ENCODE results near the gene BRINP1.

BRINP1 gene

GRCh38 chr9:119368681-119369581, at the start of gene BRINP1:
TSS of gene BRINP1 (minus strand) at chr9:119369435. CDS start at chr9:119313355, 56,080 bp downstream.
- peak; percentile 73 to 80 for DNase-seq

- DNase-seq, result no peak
Measured at GRCh38 chr9:119418721-119419120, 49.5 kb upstream of the BRINP1 start.

- DNase-seq, result no peak
Measured at GRCh38 chr9:119416793-119417192, 47.6 kb upstream of the BRINP1 start.

GRCh38 chr9:119412399-119412798, 43.2 kb upstream of the BRINP1 start:
- no peak for DNase-seq

- DNase-seq, result no peak
Measured at GRCh38 chr9:119409552-119409951, 40.3 kb upstream of the BRINP1 start.

- no peak for DNase-seq
Measured at GRCh38 chr9:119400606-119401005, 31.4 kb upstream of the BRINP1 start.

GRCh38 chr9:119398350-119398749, 29.1 kb upstream of the BRINP1 start:
- DNase-seq, result no peak

GRCh38 chr9:119391878-119392277, 22.6 kb upstream of the BRINP1 start:
- DNase-seq, result no peak

GRCh38 chr9:119375892-119376291, 6.7 kb upstream of the BRINP1 start:
- peak; percentile 45 to 75 for DNase-seq

- peak; percentile 77 to 86 for DNase-seq
Measured at GRCh38 chr9:119372951-119373350, 3.7 kb upstream of the BRINP1 start.

GRCh38 chr9:119370816-119371215, 1.6 kb upstream of the BRINP1 start:
- no peak for DNase-seq

GRCh38 chr9:119369680-119370366, 588 bp upstream of the BRINP1 start:
- peak; percentile 27 to 62 for DNase-seq

GRCh38 chr9:119368179-119368578, 1.1 kb downstream of the BRINP1 start:
- no peak for DNase-seq

- DNase-seq, result peak; percentile 32 to 35
Measured at GRCh38 chr9:119367683-119368075, 1.6 kb downstream of the BRINP1 start.

GRCh38 chr9:119366909-119367682, 2.1 kb downstream of the BRINP1 start:
- DNase-seq, result peak; percentile 61 to 79

- peak; percentile 47 to 82 for DNase-seq
Measured at GRCh38 chr9:119365291-119366027, 3.8 kb downstream of the BRINP1 start.

- no peak for DNase-seq
Measured at GRCh38 chr9:119360237-119360636, 9.0 kb downstream of the BRINP1 start.

GRCh38 chr9:119357336-119358096, 11.7 kb downstream of the BRINP1 start:
- no peak for DNase-seq

GRCh38 chr9:119349351-119349825, 19.8 kb downstream of the BRINP1 start:
- DNase-seq, result peak in 1 of 2 experiments; percentile 55

GRCh38 chr9:119343059-119343990, 25.9 kb downstream of the BRINP1 start:
- no peak for DNase-seq

Measured in NCI-H524 (cell line).